Left ventricle myocardium inferior (tissue), 1 donor: ENCODE results near the gene PCYOX1L. TPM values are rescaled to one million over a fixed set of nuclear protein-coding genes. Genes with fewer than 3 reads are reported as not detected.

Experiments
- DNase-seq: peaks from one replicate; pipeline ENCODE4 v3.0.0-alpha.2; 2020
- H3K27ac ChIP-seq: fragments of 200-600 bp; replicated peaks from 2 replicates; pipeline ENCODE4 v1.8.0; 2021
- H3K27me3 ChIP-seq: fragments of 200-600 bp; 2 replicates; pipeline ENCODE4 v1.8.0; 2021; ENCODE audit warnings: low read depth
- H3K36me3 ChIP-seq: fragments of 200-600 bp; 2 replicates; pipeline ENCODE4 v1.8.0; 2021
- H3K4me1 ChIP-seq: fragments of 200-600 bp; 2 replicates; pipeline ENCODE4 v1.8.0; 2021
- H3K4me3 ChIP-seq: fragments of 200-600 bp; 2 replicates; pipeline ENCODE4 v1.8.0; 2021; ENCODE audit warnings: mild to moderate bottlenecking, moderate library complexity
- H3K9me3 ChIP-seq: fragments of 200-600 bp; replicated peaks from 2 replicates; pipeline ENCODE4 v1.8.0; 2021
- CTCF ChIP-seq: fragments of 200-600 bp; IDR thresholded peaks from 2 replicates; pipeline ENCODE4 v1.8.0; 2021; ENCODE audit warnings: antibody characterized with exemption, mild to moderate bottlenecking, borderline replicate concordance
- intact Hi-C: fragments of 100-400 bp; cut with micrococcal nuclease; formaldehyde crosslinking; loops from one replicate; pipeline ENCODE4 v1.11.0; 2022
- total RNA-seq: library from RNA; stranded (reverse); fragmentation: NEBNext Ultra II Directional; extraction: Animal tissue kit (Norgen Biotek cat#: 25700); gene quantifications from one replicate; pipeline ENCODE4 v1.2.1, GENCODE V29; 2021
- donor health status: DM: no; HTN: yes; CAD: no; lungs with severe emphysema.

Gene PCYOX1L
- total RNA-seq, 1 donor from 2014 or later: 3.2 TPM

- Histone ChIP-seq H3K4me1 (peaks cover 12% of the 10 kb centered on the region), H3K4me3 (no peak overlapping the region), H3K9me3 (no peaks in the 10 kb centered on the region), H3K27ac (no peak overlapping the region), H3K36me3 (no peaks in the 10 kb centered on the region), H3K27me3 (no peaks in the 10 kb centered on the region)
- intact Hi-C loops: no loop called here
- no peak for TF ChIP-seq CTCF
- no peak for DNase-seq
Observed at GRCh38 chr5:149363358-149363757, 5.5 kb downstream of the PCYOX1L start.

- no peaks in the 10 kb centered on the region for H3K27me3 ChIP-seq
- no peak overlapping the region for H3K27ac ChIP-seq
- no peak for TF ChIP-seq CTCF
- no peak for DNase-seq
- no peaks in the 10 kb centered on the region for H3K9me3 ChIP-seq
- H3K4me1 ChIP-seq: peaks cover 6% of the 10 kb centered on the region
- no peaks in the 10 kb centered on the region for H3K36me3 ChIP-seq
- intact Hi-C loops: no loop called here
- H3K4me3 ChIP-seq: no peak overlapping the region
Observed at GRCh38 chr5:149363936-149364335, 6.1 kb downstream of the PCYOX1L start.

GRCh38 chr5:149364719-149365118 lies 6.9 kb downstream of the PCYOX1L start:
- intact Hi-C loops: no loop called here
- Histone ChIP-seq H3K4me3 (no peak overlapping the region), H3K27me3 (no peaks in the 10 kb centered on the region), H3K4me1 (peaks cover 6% of the 10 kb centered on the region), H3K9me3 (no peaks in the 10 kb centered on the region), H3K27ac (no peak overlapping the region), H3K36me3 (no peaks in the 10 kb centered on the region)
- DNase-seq: no peak
- no peak for TF ChIP-seq CTCF

- Histone ChIP-seq H3K27me3 (no peaks in the 10 kb centered on the region), H3K4me3 (no peak overlapping the region), H3K36me3 (no peaks in the 10 kb centered on the region), H3K27ac (no peak overlapping the region), H3K9me3 (no peaks in the 10 kb centered on the region), H3K4me1 (peaks cover 8% of the 10 kb centered on the region)
- DNase-seq: no peak
- TF ChIP-seq CTCF: no peak
- intact Hi-C loops: no loop called here
Observed at GRCh38 chr5:149365418-149365817, 7.6 kb downstream of the PCYOX1L start.

- Histone ChIP-seq H3K36me3 (no peaks in the 10 kb centered on the region), H3K27ac (no peak overlapping the region), H3K4me1 (peaks cover 16% of the 10 kb centered on the region), H3K27me3 (no peaks in the 10 kb centered on the region), H3K9me3 (no peaks in the 10 kb centered on the region), H3K4me3 (no peak overlapping the region)
- intact Hi-C loops: no loop called here
- TF ChIP-seq CTCF: no peak
- DNase-seq: no peak
Observed at GRCh38 chr5:149366169-149366729, 8.4 kb downstream of the PCYOX1L start.
